Tibial nerve (tissue), 4 donors: ENCODE measurements around the gene KLF18.

Source experiments
- CTCF ChIP-seq, 5 experiments: fragments of 200-600 bp in 3 of 5; fragments of 450-650 bp in 2 of 5; sonication (generic) in 3 of 5; IDR thresholded peaks; one replicate each; pipeline ENCODE4 v1.5.1; 2016 to 2019; ENCODE audit warnings: antibody characterized with exemption in 5 of 5, mild to moderate bottlenecking in 3 of 5, moderate library complexity in 2 of 5
- EP300 ChIP-seq, 2 donors: sonication (generic); formaldehyde crosslinking; IDR thresholded peaks; one replicate each; pipeline ENCODE4 v1.6.1; 2017; ENCODE audit warnings: antibody characterized with exemption in 2 of 2, mild to moderate bottlenecking in 1 of 2
- POLR2A ChIP-seq, 2 donors: fragments of 450-650 bp; IDR thresholded peaks; one replicate each; pipeline ENCODE4 v1.6.1; 2017; ENCODE audit warnings: antibody characterized with exemption in 2 of 2, mild to moderate bottlenecking in 2 of 2, moderate library complexity in 2 of 2

GRCh38 chr1:44129616-44130500, 11.6 kb downstream of the KLF18 start:
- TF ChIP-seq CTCF (IDR thresholded peaks at IDR 0.05), result no peak
- no peak for TF ChIP-seq EP300 (IDR thresholded peaks at IDR 0.05)
- TF ChIP-seq POLR2A (IDR thresholded peaks at IDR 0.05), result no peak
